HG03060 (cell line): ENCODE results near the gene ANAPC5.

ENCODE experiments used
- ATAC-seq: cut with Tn5 transposase; IDR thresholded peaks from one replicate; pipeline ENCODE4 v1.9.1; 2021; ENCODE audit warnings: low read depth, moderate number of reproducible peaks; ENCODE audit not compliant: unreplicated experiment

ANAPC5 gene

DNA sequence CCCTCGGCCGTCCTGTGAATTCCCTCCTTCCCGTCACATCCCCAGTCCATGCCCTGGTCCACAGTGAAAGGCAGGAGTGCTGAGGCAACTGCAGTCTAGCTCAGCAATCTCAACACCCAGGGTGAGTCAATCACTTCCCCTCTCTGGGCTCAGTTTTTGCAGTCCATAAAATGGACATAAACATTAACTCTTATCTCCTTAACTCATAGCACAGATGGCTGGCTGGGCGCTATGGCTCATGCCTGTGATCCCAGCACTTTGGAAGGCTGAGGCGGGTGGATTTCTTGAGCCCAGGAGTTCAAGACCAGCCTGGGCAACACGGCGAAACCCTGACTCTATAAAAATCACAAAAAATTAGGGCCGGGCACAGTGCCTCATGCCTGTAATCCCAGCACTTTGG, 88.1 kb downstream of the ANAPC5 start:
- no peak for ATAC-seq

DNA sequence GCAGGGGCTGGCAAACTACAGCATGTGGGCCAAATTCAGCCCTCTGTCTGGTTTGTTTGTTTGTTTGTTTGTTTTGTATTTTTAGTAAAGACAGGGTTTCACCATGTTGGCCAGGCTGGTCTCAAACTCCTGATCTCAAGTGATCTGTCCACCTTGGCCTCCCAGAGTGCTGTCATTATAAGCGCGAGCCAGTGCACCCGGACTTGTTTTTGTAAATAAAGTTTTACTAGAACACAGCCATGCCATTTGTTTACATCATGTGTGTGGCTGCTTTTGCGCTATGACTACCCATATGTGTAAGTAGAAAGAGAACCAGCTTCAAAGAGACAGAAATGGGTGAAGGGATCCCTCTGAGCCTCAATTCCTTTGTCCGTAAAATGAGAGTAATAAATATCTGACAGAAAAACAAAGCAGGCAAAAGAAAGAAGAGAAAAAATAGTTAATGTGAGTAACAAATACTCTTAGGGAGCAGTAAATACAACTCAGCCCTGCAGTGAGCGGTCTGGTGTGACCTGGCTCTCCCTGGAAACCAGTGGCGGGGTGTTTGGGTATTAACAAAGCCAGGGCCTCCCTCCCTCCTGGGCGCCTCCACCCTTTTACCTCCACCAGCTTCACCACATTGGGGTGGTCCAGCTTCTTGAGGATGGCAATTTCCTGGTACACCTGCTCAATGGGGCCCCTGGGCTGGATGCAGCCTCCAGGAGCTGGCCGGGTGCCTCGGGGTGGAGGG, 88.8 kb downstream of the ANAPC5 start:
- no peak for ATAC-seq

DNA sequence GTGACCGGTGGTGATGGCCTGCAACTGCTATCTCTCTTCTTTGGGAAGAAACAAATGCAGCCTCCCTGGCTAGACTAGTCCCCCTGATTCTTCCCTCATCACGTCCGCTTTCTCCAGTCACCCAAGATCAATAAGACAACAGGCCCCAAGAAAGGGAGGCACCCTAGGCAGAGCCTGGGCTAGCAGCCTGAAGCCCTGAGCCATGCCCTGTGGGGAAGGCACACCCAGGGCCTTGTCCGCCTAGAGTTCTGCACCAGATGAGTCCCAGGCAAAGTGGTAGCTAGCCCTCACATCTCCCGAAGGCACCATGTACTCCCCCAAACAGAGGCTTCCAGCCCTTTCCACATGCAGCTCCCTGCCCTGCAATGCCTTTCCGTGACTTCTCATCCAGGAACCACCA, 90.8 kb downstream of the ANAPC5 start:
- ATAC-seq: no peak

DNA sequence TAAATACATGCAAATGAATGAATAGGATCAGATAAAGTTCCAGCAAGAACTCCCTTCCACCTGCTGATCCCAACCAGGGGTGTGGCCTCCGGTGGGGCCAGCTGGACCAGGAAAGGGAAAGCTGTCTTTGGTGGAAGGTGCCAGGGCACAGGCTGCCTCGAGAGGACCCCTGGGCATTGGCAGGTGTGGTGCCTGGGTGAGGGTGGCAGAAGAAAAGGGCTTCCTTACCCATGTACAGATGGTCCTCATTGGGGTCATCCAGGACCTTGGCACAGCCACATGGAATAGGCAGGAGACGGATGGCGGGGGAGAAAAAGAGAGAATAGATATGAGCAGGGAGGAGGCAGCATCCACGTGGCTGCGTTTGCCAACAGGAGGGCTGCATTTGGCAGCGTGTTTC, 92.1 kb downstream of the ANAPC5 start:
- ATAC-seq: no peak

DNA sequence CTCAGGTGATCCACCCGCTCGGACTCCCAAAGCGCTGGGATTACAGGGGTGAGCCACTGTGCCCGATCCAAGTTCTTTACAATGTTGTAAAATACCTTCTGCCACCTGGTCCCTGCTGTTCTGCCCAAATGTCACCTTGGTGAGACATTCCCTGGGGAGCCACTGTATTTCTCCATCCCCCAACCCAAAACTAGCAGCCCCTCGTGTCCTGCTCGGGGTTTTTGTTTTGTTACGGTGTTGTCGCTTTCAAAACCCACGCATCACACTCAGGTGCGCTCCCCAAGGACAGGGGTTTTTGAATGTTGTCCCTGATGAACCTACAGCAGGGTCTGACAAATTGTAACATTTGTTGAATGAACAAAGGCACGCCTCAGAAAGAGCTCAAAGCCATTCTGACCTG, 93.1 kb downstream of the ANAPC5 start:
- no peak for ATAC-seq
